HG02840 (cell line): ENCODE data around the gene PIGU.

Experiments used
- ATAC-seq: cut with Tn5 transposase; IDR thresholded peaks from one replicate; pipeline ENCODE4 v1.9.1; 2021; ENCODE audit warnings: mild to moderate bottlenecking, moderate library complexity, moderate number of reproducible peaks; ENCODE audit not compliant: unreplicated experiment, low FRiP score

The PIGU gene

DNA sequence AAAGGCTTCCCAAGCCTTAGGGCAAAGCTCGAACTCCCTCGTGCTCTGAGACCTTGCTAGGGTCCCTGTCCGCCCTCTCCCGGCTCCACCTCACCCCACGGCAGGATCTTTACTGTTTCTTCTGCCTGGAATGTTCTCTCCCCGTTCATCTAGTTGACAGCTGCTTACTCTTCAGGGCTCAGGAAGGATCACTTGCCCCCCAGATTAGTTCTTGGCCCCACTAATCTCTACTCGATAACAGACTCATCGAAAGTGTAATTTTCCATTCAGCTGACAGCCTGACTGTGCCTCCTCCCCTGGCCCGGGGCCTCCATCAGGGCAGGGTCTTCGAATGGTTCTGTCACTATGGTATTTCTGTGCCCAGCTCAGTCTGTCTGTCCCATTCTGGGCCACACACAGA lies 115.2 kb downstream of the PIGU start:
- ATAC-seq = no peak

DNA sequence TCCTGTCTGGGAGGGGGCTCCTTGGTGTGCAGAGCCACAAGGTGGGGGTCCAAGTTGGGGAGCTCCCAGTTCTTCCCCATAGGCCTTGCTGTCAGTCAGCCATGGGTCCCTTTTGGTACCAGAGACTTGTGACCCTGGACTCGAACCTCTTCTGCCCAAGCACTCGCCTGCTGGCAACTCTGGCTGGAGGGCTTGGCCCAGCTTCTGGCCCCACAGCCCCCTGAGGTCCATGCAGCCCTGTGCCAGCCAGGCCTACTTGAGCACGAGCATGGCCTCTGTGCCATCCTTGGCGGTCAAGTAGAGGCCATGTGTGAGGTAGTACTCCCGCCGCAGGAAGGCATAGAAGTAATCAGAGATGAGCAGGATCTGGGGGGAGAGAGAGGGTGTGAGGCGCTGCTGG lies 116.3 kb downstream of the PIGU start:
- no peak for ATAC-seq

DNA sequence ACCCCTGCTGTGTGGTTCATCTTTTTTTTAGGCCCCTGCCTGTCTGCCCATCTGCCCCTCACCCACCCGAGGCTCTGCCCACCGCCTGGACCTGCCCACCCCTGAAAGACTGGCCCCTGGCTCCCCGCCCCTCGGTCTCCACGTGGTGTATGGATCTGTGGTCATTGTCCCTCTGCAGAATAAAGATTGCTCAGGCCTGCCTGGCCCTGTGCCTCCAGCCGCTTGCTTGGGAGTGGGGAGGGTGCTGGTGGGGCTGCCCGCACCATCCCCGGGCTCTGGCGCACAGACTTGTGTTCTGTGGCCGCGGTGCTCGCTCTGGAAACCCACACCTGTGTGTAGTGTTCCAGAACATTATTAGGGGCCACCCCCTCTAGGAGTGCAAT lies 116.8 kb downstream of the PIGU start:
- ATAC-seq = no peak

DNA sequence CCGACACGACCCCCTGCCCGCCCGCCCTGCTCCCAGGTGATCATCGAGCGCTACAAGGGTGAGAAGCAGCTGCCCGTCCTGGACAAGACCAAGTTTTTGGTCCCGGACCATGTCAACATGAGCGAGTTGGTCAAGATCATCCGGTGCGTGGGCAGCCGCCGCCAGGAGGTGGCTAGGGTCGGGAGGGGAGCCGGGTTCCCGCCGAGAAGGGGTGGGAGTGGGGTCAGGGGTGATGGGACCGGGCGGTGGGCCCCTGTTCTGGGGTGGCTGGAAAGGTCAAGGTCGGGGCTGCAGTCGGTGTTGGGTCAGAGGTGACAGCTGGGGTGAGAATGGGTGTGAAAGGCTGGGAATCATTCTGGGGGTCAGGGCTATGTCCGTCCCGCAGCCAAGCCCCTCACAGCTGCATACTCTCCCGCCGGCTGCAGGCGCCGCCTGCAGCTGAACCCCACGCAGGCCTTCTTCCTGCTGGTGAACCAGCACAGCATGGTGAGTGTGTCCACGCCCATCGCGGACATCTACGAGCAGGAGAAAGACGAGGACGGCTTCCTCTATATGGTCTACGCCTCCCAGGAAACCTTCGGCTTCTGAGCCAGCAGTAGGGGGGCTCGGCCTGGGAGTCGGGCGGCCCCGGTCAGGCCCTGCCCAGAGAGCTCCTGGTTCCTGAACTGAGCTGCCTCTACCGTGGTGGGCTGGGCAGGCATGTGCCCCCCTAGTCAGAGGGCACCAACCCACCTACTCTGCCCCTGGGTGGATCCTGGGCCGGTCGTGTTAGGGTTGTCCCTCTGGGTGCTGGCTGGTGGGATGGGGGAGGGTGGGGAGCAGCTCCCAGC lies 117.4 kb downstream of the PIGU start:
- ATAC-seq = no peak

DNA sequence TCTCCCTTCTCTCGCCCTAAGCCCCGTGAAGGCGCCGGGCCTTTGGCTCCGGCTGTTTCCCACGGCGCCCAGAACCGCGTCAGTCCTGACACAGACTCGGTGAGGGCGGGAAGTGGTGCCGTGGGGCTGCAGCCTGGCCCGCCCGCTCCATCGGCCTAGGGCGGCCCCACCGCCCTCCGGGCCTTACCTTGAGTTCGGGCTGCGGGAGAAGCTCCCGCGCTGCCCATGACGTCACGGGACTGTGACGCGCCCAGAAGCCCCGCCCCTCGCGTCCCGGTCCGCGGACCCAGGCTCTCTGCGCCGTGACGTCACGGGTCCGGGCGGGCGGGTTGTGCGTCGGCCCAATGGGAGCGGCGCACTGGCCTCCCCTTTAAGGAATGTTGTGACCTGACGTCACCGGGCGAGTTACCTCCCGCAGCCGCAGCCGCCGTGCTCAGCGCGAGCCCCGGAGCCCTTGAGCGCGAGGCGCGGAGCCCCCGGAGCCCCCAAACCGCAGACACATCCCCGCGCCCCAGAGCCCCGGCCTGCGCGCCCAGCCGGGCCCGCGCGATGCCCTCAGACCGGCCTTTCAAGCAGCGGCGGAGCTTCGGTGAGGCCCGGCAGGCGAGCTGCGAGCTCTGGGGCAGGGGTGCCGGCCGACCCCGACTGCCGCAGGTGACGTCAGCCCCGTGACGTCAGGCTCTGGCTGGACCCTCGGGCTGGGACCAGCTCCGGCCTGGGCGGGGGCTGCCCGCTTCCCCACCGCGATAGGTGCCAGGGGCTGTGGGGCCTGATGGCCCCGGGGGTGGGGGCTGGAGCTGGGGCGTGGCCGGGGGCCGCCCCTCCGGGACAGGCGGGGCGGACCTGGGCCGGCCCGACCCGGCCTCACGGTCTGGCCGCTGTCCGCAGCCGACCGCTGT lies 118.3 kb downstream of the PIGU start, which contains the start of gene MAP1LC3A:
Gene MAP1LC3A (plus strand): TSS at position 399 of the 899 bp plus-strand sequence. CDS start 151 bp downstream, at position 550.
- no peak for ATAC-seq

DNA sequence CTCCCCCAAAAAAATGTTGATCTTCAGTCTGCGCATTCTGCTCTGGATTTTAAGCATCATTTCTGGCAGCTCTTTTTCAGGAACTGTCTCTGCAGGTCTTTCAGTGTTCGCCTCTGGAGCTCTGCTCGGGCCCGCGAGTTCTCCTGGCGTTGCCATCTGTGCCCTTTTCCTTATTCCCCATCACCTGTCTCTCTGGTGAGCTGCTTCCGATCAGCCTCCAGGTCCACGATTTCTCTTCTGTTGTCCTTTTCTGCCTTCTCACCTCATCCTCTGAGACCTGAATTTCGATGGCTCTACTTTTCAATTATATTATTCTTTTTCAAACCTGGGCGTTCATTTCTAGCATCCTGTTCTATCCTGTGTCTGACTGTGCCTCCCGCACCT lies 119.0 kb downstream of the PIGU start:
- no peak for ATAC-seq

DNA sequence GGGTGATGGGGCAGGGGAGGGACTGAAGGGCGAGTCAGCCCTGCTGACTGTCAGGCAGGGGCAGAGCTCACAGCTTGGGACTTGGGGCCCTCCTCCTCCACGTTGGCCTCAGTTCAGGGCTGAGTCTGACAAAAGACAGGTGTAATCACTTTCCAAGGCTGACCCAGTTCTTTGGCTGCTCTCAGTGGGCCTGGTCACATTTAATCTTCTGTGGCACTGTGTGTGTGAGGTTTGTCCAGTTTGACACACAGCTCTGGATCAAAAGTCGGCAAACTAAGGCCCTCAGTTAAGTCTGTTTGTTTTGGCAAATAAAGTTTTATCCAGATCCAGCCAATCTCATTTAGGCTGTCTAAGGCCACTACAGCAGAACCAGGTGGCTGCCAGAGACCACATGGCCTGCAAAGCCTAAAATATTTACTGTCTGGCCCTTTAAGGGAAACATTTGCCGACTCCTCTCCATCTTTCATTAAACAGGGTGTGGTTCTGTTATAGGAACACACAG lies 123.5 kb downstream of the PIGU start:
- ATAC-seq = no peak

DNA sequence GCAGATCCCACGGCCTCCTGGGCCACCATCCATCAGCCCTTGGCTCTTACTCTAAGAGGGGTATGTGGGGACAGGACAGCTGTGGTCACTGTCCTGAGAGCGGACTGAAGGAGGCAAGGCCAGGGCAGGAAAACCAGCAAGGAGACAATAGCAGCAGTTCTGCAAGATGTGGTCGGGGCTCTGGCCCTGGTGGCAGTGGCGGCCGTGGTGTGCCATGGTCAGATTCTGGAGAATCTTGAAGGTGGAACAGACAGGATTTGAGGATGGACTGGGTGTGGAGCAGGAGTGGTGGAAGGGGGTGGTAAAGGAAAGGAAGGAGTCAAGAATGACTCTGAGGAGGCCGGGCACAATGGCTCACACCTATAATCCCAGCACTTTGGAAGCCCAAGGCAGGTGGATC lies 124.3 kb downstream of the PIGU start:
- ATAC-seq = no peak

DNA sequence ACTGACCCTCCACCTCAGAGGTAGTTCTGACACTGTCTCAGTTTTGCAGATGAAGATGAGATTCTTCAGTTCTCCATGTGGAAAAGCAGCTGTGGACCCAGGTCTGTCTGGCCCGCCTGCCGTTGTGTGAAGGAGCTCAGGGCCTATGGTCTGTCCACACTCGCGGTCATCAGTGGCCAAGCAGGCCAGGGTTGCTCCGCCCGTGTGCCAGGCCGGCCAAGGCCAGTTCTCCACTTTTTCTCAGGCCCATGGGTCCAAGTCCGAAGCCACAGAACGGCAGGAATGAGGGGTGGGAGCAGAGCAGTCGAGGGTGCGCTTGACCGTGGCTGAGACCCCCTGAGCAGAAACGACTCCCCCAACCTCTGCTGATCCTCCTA lies 127.0 kb downstream of the PIGU start:
- ATAC-seq = no peak

DNA sequence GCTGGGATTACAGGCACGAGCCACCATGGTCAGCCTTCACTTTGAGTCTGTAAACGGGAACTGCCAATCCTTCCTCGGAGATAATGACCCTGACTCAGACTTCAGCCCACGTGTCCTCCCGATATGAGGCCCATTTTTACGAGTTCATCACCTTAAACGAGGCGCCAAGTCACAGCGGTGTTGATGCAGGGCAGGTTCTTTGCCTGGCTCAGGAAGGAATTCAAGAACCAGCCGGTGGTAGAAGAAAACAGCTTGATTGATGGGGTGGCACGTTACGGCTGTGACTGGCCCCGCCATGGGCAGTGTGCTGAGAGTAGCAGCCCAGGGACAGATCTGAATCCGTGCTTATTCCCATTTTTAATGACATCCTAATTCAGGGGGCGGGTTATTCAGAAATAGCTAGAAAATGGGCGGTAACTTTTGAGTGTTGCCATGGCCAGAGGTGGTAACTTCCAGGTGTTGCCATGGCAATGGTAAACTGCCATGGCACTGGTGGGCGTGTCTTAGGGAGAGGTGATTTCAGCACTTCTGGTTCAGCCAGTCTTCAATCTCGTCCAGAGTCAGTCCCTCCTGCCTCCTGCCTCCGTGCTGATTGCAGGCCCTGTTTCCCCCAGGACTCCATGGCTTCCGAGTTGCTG lies 127.5 kb downstream of the PIGU start:
- ATAC-seq = no peak

DNA sequence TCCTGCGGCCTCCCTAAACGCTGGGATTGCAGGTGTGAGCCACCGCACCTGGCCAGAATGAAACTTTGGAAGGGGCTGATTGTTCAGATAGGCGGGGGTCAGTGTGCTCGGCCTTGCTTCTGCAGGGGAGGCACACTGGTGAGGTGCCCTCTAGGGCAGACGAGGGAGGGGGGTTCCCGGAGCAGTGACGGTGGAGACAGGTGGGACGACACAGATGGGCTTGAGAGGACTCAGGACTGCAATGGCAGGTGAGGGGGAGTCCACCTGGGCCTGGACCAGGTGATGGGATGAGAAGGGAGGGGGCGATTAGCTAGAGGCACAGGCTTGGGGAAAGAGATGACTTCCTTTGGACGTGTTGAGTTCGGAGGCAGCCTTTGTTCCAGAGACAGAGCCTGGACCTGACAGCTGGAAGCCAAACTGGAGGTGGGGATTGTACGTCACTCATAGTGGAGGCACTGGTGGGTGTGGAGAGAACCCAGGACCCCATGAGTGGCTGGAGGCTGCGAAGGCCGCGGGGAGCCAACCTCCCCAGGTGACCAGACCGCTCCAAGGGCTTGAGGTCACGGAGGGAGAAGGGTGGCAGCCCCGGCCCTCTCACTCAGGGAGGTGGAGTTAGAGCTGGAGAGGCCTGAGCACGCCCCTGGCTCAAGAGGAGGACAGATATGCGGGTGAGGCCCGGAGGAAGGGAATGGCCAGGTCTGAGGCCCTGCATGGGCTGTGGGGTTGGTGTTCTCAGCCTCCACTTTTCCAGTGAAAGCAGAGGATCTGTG lies 128.9 kb downstream of the PIGU start:
- no peak for ATAC-seq

DNA sequence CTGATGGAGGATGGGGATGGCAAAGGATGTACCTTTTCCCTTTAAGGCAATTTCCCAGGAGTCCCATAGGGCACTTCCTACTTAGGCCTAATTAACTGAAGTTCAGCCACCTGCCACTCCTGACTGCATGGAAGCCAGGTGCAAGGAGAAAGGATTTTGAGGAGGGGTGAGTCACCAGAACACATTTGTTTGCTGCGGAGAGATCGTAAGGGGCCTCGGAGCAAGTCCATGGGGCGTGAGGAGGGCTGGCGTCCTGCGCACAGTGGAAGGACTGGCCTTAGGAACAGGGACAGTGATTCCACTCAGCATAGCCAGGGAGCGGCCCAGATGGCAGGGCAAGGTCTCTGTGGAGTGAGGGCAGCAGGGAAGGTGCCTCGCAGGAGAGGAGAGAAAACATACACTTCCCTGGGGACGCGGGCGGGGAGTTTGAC lies 130.1 kb downstream of the PIGU start:
- no peak for ATAC-seq

DNA sequence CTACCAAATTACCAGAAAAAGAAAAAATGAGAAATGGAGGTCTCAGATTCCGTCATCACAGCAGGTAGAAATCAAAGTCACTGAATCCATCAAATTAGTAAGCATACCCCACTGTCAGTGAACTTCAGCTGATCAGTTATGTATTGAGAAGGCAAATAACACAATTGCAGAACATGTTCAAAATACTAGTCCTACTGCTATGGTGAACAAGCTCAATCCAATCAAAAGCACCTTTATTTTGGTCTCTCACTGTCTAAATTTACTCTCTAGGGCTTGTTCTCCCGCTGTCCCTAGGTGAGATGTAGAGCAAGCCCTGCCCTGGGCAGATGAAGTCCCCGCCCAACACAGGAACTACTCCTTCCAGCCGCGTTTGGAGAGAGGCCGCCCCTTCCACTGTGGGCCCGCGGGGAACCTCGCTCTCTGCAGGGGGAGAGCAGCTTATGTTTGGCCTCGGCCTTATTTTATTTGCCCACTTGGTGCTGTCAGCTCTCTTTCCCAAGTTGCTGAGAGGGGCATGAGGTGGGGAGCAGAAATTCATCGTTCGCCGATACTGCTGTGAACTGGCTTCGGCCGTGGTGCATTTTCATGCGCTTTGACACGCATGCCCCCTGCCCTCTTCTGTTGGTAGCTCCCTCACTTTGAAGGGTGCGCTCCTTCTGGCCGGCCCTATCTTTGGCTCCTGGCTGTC lies 132.6 kb downstream of the PIGU start:
- no peak for ATAC-seq

DNA sequence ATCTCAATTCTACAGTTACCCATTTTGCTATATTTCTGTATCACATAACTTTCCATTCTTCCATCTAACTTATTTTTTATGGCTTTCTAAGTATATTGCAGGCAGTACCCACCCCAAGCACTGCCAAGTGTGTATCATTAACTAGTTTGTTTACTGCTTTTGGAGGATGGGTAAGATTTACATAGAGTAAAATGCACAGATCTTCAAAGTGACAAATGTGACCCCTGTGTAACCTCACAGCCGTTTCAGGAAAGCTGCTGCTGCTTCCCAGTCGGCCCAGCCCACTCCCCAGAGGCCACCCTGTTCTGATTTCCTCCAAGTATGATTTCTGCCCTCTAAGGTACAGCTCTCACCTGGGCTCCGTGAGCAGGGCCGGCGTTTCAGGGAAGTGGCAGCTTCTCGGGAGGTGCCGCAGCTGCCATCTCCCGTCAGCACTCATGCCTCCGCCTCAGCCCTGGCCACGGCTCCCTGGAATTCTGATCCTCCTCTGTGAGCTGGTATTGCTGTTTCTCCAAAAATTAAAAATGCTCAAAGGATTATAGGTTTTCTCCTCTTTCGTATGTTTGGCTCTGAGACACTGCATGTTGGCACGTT lies 133.3 kb downstream of the PIGU start:
- ATAC-seq = no peak

DNA sequence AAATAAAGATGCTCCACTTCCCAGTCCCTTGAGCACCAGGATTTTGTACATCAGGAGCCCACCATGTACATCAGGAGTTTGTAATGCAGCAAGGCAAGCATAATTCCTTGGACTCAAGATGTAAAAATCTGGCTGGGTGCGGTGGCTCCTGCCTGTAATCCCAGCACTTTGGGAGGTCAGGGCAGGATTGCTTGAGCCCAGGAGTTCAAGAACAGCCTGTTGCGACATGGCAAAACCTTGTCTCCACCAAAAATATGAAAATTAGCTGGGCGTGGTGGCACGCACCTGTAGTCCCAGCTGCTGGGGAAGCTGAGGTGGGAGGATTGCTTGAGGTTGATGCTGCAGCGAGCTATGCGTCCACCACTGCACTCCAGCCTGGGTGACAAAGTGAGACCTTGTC lies 134.5 kb downstream of the PIGU start:
- no peak for ATAC-seq

DNA sequence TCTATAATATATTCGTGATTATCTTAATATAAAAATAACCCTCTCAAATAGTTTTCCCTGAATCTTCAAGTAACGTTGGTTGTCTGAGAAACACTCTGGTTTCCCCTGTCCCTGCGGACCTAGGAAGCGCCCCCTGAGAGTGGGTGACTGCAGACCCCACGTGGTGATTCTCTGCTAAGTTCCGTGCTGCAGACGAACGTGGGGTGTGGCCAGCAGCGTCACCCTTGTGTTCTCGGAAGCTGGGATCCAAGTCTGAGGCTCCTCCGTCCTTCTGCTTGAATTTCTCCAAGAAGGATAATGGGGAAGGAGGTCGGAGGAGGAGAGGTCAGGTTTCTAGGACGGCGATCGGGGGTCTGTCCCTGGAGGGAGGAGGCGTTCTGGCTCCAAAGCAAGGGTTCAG lies 135.0 kb downstream of the PIGU start:
- no peak for ATAC-seq

DNA sequence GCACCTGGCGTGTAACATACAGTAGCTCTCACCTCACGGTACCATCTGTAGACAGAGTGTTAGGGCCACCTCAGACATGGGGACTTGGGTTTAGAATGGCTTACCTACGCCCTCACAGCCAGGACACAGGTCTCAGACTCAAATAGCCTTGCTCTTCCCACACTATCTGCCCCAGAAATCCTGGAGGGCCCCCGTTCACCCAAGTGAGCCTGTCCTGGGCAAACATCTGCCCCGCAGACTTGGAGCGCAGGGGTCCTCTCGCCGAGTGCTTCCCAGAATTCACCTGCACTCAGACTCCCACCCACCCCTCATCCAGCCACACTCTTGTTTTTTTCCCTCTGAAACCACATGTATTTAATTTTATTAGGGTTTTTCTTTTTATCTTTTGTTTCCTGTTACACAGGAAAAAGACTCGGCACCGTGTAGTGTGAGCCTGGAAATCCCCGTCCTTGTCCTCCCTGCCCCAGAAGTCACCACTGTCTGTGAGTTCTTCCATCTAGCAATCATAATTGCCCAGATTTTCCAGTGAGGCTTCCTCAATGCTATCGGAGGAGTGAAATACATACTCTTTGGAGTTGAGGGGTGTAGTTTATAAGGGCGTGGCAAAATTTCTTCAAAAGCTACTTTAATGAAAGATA lies 135.5 kb downstream of the PIGU start:
- ATAC-seq = no peak

DNA sequence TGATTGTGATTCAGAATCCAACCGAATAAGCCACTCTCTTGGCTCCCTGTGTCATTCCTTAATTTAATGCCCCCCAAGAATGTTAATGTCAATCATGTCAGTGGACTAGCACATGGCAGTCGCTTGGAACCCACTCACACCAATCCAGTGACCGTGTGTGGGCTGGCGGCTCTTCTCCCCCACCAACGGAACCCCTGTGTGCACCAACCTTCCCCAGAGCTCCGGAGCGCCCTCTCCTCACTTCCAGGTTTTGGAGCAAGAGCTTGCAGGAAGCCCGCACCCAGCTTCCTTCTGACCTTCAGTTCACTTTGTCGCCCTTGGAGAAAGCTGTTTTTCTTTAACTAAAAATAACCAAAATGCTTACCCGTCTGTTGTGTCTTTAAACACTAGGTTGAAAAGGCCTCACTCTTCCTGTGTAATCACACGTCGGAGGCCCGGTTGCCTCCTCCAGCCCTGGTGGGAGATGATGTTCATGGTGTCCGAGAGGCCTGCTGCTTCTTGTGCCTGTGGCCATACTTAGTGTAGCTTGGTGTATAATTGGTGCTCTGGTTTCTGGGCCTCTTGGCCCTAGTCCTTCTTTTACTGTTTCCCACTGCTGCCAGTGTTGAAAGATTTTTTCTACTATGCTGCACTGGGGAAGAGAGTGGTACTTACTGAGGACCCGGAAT lies 136.2 kb downstream of the PIGU start:
- ATAC-seq = no peak
